ENCODE measurements around the gene ZSWIM7. TPM values are rescaled to one million over a fixed set of nuclear protein-coding genes. Genes with fewer than 3 reads are reported as not detected.
"Not testable (repeated sequence)": the region's sequence is repeated elsewhere in the genome, so short reads cannot be mapped to it uniquely, and the experiment has no call there.

The ZSWIM7 gene
- polyA plus RNA-seq, 1 donor from 2014 or later = 70.8 TPM

DNA sequence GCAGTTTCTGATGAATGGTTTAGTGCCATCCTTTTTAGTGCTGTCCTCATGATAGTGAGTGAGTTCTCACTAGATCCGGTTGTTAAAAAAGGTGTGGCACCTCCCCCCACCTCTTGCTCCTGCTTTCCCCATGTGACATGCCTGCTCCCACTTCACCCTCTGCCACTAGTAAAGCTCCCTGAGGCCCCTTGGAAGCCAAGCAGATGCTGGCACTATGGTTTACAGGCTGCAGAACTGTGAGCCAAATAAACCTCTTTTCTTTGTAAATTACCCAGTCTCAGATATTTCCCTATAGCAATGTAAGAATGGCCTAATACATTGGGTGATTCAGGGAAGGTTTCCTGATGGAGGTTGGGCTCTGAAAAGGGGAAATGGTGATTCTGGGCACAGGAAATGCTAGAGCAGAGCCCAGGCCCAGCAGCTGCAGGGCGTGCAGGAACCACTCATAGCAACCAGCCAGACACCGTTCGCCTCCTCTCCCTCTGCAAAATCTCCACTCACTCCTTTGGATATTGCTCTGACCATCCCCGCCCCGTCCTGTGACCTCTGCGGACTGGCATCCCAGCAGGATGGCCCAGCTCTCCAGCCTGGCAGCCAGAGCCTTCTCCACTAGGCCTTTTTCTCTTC, 57.2 kb downstream of the ZSWIM7 start:
- peak overlapping the region in 1 of 4 donors; percentile 75 for H3K4me3 Mint-ChIP-seq
- peaks cover 4% of the 10 kb centered on the region for H3K36me3 Mint-ChIP-seq
- H3K9me3 Mint-ChIP-seq = peaks cover 0 to 2% (median 0%) of the 10 kb centered on the region in 3 donors
- H3K4me1 Mint-ChIP-seq = peaks cover 4 to 8% (median 6%) of the 10 kb centered on the region in 3 donors
- H3K27me3 Mint-ChIP-seq = peaks cover 33% of the 10 kb centered on the region
- H3K27ac Mint-ChIP-seq = no peak overlapping the region

DNA sequence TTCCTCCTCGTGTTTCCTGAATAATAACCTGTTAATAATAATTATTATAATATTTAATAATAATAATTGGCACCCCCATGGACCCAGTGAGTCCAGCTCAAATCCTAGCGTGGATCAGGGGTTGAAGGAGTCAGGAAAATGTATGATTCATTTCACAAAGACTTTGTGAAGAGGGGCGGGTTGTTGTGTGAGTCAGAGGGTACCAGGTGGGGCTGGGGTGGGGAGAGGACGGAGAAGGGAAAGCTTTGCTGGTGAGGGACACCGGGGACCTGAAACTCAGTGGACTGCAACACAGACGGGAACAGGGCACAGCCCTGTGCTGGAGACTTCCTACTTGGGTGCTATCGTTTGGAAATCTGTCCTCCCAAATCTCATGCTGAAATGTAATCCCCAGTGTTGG, 57.7 kb downstream of the ZSWIM7 start:
- Mint-ChIP-seq H3K4me3 (no peak overlapping the region), H3K27ac (no peak overlapping the region), H3K9me3 (peaks cover 0 to 2% (median 0%) of the 10 kb centered on the region in 3 donors), H3K4me1 (peaks cover 4 to 8% (median 6%) of the 10 kb centered on the region in 3 donors), H3K27me3 (peaks cover 28% of the 10 kb centered on the region), H3K36me3 (peaks cover 4% of the 10 kb centered on the region)

DNA sequence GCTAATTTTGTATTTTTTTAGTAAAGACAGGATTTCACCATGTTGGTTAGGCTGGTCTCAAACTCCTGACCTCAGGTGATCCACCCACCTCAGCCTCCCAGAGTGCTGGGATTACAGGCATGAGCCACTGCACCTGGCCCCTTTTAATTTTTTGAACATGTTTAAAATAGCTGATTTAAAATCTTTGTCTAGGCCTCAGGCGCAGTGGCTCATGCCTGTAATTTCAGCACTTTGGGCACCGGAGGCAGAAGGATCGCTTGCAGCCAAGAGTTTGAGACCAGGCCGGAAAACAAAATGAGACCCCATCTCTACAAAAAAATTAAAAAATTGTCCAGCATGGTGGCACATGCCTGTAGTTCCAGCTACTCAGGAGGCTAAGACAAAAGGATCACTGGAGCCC, 63.0 kb downstream of the ZSWIM7 start:
- not testable (repeated sequence) for H3K9me3 Mint-ChIP-seq, H3K27ac Mint-ChIP-seq, H3K4me3 Mint-ChIP-seq

GRCh38 chr17:15935891-15936290, 63.6 kb downstream of the ZSWIM7 start:
- peaks cover 0 to 4% (median 0%) of the 10 kb centered on the region in 3 donors for H3K9me3 Mint-ChIP-seq
- H3K36me3 Mint-ChIP-seq = peaks cover 1% of the 10 kb centered on the region
- H3K27me3 Mint-ChIP-seq = peaks cover 8% of the 10 kb centered on the region
- H3K4me1 Mint-ChIP-seq = no peaks in the 10 kb centered on the region
- no peak overlapping the region for H3K27ac Mint-ChIP-seq
- no peak overlapping the region for H3K4me3 Mint-ChIP-seq

More for the DNA sequence above, 63.0 kb downstream of the ZSWIM7 start:
- not testable (repeated sequence) for H3K4me1 Mint-ChIP-seq, H3K36me3 Mint-ChIP-seq, H3K27me3 Mint-ChIP-seq

GRCh38 chr17:15934866-15935265, 64.6 kb downstream of the ZSWIM7 start:
- H3K4me1 Mint-ChIP-seq = no peaks in the 10 kb centered on the region
- no peak overlapping the region for H3K4me3 Mint-ChIP-seq
- peaks cover 0 to 2% (median 0%) of the 10 kb centered on the region in 3 donors for H3K9me3 Mint-ChIP-seq
- no peak overlapping the region for H3K27ac Mint-ChIP-seq
- H3K27me3 Mint-ChIP-seq = peaks cover 2% of the 10 kb centered on the region
- H3K36me3 Mint-ChIP-seq = peaks cover 1% of the 10 kb centered on the region

DNA sequence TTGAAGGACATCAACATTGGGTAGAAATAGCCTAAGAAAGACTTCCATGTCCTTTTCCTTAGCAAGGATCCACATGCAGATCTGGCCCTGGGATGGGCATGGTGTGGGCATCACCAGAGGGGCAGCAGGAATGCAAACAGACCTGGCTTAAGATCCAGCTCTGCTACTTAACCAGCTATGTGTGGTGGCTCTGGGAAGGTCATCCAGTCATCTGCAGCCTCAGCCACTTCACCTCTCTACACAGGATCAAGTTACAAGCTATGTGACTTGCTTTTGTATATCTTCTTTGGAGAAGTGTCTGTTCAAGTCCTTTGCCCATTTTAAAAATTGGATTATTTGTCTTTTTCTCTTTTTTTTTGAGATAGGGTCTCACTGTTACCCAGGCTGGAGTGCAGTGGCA, 68.1 kb downstream of the ZSWIM7 start:
- H3K9me3 Mint-ChIP-seq = peaks cover 0 to 2% (median 0%) of the 10 kb centered on the region in 3 donors
- peaks cover 0 to 6% (median 0%) of the 10 kb centered on the region in 3 donors for H3K4me1 Mint-ChIP-seq
- H3K27ac Mint-ChIP-seq = no peak overlapping the region
- H3K4me3 Mint-ChIP-seq = no peak overlapping the region
- peaks cover 1% of the 10 kb centered on the region for H3K36me3 Mint-ChIP-seq
- H3K27me3 Mint-ChIP-seq = peaks cover 9% of the 10 kb centered on the region

GRCh38 chr17:15930426-15930825, 69.1 kb downstream of the ZSWIM7 start:
- Mint-ChIP-seq H3K4me1 (peaks cover 0 to 6% (median 0%) of the 10 kb centered on the region in 3 donors), H3K9me3 (peaks cover 0 to 2% (median 0%) of the 10 kb centered on the region in 3 donors), H3K27me3 (peaks cover 12% of the 10 kb centered on the region), H3K27ac (peak overlapping the region in 1 of 3 donors; percentile 65), H3K36me3 (peaks cover 2% of the 10 kb centered on the region), H3K4me3 (no peak overlapping the region)

GRCh38 chr17:15929941-15930340, 69.6 kb downstream of the ZSWIM7 start:
- Mint-ChIP-seq H3K27me3 (peaks cover 12% of the 10 kb centered on the region), H3K27ac (no peak overlapping the region), H3K36me3 (peaks cover 2% of the 10 kb centered on the region), H3K4me1 (peaks cover 0 to 6% (median 0%) of the 10 kb centered on the region in 3 donors), H3K9me3 (no peaks in the 10 kb centered on the region), H3K4me3 (no peak overlapping the region)

DNA sequence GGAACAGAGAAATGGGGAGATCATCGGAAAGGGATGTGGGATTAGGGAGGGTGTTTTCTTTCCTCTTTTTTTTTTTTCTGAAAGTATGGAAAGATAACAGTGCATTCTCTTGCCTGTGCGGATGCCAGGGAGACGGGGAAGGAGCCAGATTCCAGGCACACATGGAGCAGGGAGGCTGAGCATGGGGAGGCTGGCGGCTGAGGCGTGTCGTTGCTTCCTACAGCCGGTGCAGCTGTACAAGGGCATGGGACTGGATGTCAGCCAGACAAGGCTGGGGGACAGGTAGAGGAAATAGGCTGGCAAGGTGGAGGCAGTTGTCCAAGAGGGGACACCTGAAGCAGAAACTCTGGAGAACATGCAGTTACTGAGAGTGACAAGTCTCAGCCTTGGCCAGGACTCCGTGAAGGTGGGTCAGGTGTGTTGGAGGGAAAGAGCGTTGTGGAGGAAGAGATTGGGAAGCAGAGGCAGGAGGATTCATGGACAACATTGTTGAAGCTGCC, 71.2 kb downstream of the ZSWIM7 start:
- Mint-ChIP-seq H3K4me1 (peaks cover 0 to 6% (median 0%) of the 10 kb centered on the region in 3 donors), H3K36me3 (peaks cover 2% of the 10 kb centered on the region), H3K27ac (no peak overlapping the region), H3K9me3 (no peaks in the 10 kb centered on the region), H3K27me3 (peaks cover 12% of the 10 kb centered on the region), H3K4me3 (peak overlapping the region in 1 of 4 donors; percentile 54)

Other genes starting within 250 kb of the ZSWIM7 start
- 1.2 TPM for gene ADORA2B, start 54.6 kb downstream of the ZSWIM7 start, polyA plus RNA-seq
- 30.6 TPM for gene TTC19, start 120 bp upstream of the ZSWIM7 start, polyA plus RNA-seq
- 166 TPM for gene NCOR1, start 215.8 kb upstream of the ZSWIM7 start, polyA plus RNA-seq
- gene PIGL, start 217.5 kb upstream of the ZSWIM7 start, polyA plus RNA-seq = 14.7 TPM

Measured in IgD-negative memory B cell (primary cell).